ENCODE results near the gene IFITM10. TPM values are rescaled to one million over a fixed set of nuclear protein-coding genes. Genes with fewer than 3 reads are reported as not detected.

Gene IFITM10
- total and polyA plus RNA-seq, 10 of the 15 experiments (the other 5 are each of a cell fraction or from before 2014, with no cell fraction given): 0.04 to 0.27 TPM; not detected in 8

- Histone ChIP-seq H3K4me3 (no peak overlapping the region), H4K20me1 (ENCODE audit: control insufficient read depth, insufficient read depth) (no peaks in the 10 kb centered on the region; the same call in 1 of the 2 replicates), H3K36me3 (ENCODE audit: control insufficient read depth in 2 of 2, insufficient read depth in 2 of 2, low read length in 1 of 2) (no peaks in the 10 kb centered on the region), H3K4me1 (ENCODE audit: control insufficient read depth, insufficient read depth, low read length) (no peaks in the 10 kb centered on the region), H3K79me2 (ENCODE audit: control insufficient read depth, insufficient read depth, low read length) (no peaks in the 10 kb centered on the region), H3K9ac (ENCODE audit: control insufficient read depth, insufficient read depth, low read length) (no peak overlapping the region), H3K9me3 (replicated peaks; ENCODE audit: control insufficient read depth, insufficient read depth, low read length) (no peaks in the 10 kb centered on the region), H3K4me2 (ENCODE audit: control insufficient read depth, insufficient read depth) (no peak overlapping the region), H3K27me3 (replicated peaks in 1 of 2; ENCODE audit: control insufficient read depth in 2 of 2, insufficient read depth in 2 of 2, low read length in 1 of 2) (peaks cover 3 to 4% of the 10 kb centered on the region in 2 experiments; a peak in 2 of 4 replicates), H3K27ac (ENCODE audit: control insufficient read depth, insufficient read depth) (no peak overlapping the region), H2AFZ (ENCODE audit: control insufficient read depth, low read depth, low read length) (no peak overlapping the region)
- ChIA-PET RAD21 (ENCODE audit: unreplicated experiment) (interaction anchor here (1.1 to 4.7 kb wide), 6 partner anchors 40 to 459 kb away, joined by 3 to 107 read pairs (median 10); partner anchors contain the start of genes CTSD and SYT8), POLR2A (no interaction called here), CTCF (interaction anchor here (0.7 to 5.7 kb wide), 19 partner anchors 10 to 972 kb away, joined by 3 to 187 read pairs (median 6); partner anchors contain the start of gene SYT8), SMC1A (ENCODE audit: uncharacterized antibody, unreplicated experiment) (interaction anchor here (1.5 to 3.2 kb wide), 4 partner anchors 13 to 459 kb away, joined by 4 to 65 read pairs (median 9); partner anchors contain the start of gene SYT8)
- FAIRE-seq: no peak
- in situ Hi-C loops (cut with MboI): no loop called here
- DNase-seq (ENCODE audit: low read depth, low spot score): no peak
- 22% methylated on average over 20 of the region's 20 CpGs for WGBS (ENCODE audit: insufficient coverage, insufficient replicate concordance, low lambda C conversion rate, missing lambda C conversion rate)
- intact Hi-C loops (cut with micrococcal nuclease; ENCODE audit: unreplicated experiment): loop anchor here (5.0 kb wide), 1 partner anchor 41 kb away; no protein-coding TSS in a partner anchor
- BruUV-seq (replicated peaks): no TSS peak
- no peak for TF ChIP-seq SUPT20H (IDR thresholded peaks at IDR 0.05; ENCODE audit: borderline replicate concordance, control insufficient read depth, low read depth, low read length)
- TF ChIP-seq NFXL1 (IDR thresholded peaks at IDR 0.05; ENCODE audit: borderline replicate concordance): no peak
- TF ChIP-seq KAT2A (conservative IDR thresholded peaks at IDR 0.05; ENCODE audit: control insufficient read depth, low read depth, low read length): no peak
- TF ChIP-seq RUNX3 (IDR thresholded peaks at IDR 0.05; ENCODE audit: low read length): no peak
- no peak for TF ChIP-seq BMI1 (IDR thresholded peaks at IDR 0.05; ENCODE audit: borderline replicate concordance)
- TF ChIP-seq BRCA1 (IDR thresholded peaks at IDR 0.05; ENCODE audit: low read depth, low read length): no peak
- no peak for TF ChIP-seq CBX5 (IDR thresholded peaks at IDR 0.05; ENCODE audit: low read depth)
- TF ChIP-seq, protein P1, sequence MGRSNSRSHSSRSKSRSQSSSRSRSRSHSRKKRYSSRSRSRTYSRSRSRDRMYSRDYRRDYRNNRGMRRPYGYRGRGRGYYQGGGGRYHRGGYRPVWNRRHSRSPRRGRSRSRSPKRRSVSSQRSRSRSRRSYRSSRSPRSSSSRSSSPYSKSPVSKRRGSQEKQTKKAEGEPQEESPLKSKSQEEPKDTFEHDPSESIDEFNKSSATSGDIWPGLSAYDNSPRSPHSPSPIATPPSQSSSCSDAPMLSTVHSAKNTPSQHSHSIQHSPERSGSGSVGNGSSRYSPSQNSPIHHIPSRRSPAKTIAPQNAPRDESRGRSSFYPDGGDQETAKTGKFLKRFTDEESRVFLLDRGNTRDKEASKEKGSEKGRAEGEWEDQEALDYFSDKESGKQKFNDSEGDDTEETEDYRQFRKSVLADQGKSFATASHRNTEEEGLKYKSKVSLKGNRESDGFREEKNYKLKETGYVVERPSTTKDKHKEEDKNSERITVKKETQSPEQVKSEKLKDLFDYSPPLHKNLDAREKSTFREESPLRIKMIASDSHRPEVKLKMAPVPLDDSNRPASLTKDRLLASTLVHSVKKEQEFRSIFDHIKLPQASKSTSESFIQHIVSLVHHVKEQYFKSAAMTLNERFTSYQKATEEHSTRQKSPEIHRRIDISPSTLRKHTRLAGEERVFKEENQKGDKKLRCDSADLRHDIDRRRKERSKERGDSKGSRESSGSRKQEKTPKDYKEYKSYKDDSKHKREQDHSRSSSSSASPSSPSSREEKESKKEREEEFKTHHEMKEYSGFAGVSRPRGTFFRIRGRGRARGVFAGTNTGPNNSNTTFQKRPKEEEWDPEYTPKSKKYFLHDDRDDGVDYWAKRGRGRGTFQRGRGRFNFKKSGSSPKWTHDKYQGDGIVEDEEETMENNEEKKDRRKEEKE (IDR thresholded peaks at IDR 0.05): no peak
- TF ChIP-seq KLF5 (IDR thresholded peaks at IDR 0.05; ENCODE audit: partially characterized antibody): no peak
- TF ChIP-seq SMAD1 (IDR thresholded peaks at IDR 0.05; ENCODE audit: low read depth, partially characterized antibody): no peak
- ATAC-seq: no peak
These were observed 57.6 kb downstream of the IFITM10 start for GRCh38 chr11:1692708-1693326.

Data from GM12878 (cell line).